Amniotic stem cell (primary cell): ENCODE measurements around the gene OXSM.

Experiments used
- DNase-seq: peaks from one replicate; lab custom pipeline; 2025; lab: John Stamatoyannopoulos, UW

OXSM gene

GRCh38 chr3:25789596-25790556 lies at the start of gene OXSM:
OXSM (plus strand) TSS chr3:25790090; CDS start chr3:25791021, 931 bp downstream.
- DNase-seq, result peak; percentile 77

GRCh38 chr3:25744470-25744869 lies 45.4 kb upstream of the OXSM start:
- DNase-seq, result no peak

DNA sequence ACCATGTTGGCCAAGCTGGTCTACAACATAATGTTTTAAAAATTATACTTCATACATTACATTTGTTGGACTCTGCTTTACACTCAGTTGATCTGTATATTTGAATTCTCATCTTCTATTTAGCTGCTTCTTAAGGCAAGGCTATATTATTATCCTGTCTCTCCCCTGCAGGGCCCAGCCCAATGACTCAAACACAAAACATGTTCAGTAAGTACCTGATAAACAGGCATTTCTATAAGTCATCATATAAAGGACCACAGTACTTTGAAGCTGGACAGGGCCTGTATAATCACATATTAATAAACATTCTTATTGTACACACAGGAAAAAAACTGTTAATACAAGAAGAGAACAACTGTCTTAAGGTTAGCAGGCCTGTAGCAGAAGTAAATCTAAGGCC lies 42.9 kb upstream of the OXSM start:
- DNase-seq, result no peak

GRCh38 chr3:25748189-25748588 lies 41.7 kb upstream of the OXSM start:
- DNase-seq, result no peak

GRCh38 chr3:25749031-25749581 lies 40.8 kb upstream of the OXSM start:
- no peak for DNase-seq

- no peak for DNase-seq
Measured at GRCh38 chr3:25751048-25751447, 38.8 kb upstream of the OXSM start.

DNA sequence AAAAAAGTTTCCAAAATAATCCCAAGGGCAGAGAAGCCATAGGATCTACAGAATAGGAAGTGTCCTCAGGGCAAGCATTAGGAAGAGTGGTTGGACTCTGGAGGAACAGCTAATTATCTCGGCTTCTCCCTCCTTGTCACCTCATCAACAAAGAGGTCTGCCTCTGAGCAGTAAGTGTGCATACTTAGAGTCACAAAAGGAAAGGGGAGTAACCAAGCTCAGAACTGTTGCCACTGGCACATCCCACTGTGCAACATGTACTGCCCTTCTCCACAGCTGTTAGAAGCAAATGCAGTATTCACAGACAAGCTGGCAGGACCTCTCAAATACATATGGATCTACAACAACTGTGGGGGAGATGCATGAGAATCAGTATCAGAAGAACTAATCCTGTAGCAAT lies 38.2 kb upstream of the OXSM start:
- DNase-seq, result no peak

GRCh38 chr3:25768851-25769250 lies 21.0 kb upstream of the OXSM start:
- DNase-seq, result no peak

- no peak for DNase-seq
Measured at GRCh38 chr3:25775936-25776335, 14.0 kb upstream of the OXSM start.

DNA sequence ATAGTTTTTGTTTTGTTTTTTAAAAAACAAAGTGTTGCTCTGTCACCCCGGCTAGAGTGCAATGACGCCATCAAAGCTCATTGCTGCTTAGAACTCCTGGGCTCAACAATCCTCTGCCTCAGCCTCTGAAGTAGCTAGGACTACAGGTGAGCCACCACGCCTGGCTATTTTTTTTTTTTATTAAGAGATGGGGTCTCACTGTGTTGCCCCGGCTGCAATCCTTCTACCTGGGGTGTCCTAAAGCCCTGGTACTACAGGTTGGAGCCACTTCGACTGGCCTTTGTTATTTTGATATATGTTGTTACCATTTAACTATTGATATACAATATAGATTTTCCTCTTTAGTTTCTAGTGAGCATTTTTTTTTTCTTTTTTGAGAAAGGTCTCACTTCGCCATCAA lies 9.3 kb upstream of the OXSM start:
- no peak for DNase-seq

- DNase-seq, result no peak
Measured at GRCh38 chr3:25781145-25781757, 8.6 kb upstream of the OXSM start.

- DNase-seq, result no peak
Measured at GRCh38 chr3:25781758-25782594, 7.9 kb upstream of the OXSM start.

GRCh38 chr3:25782636-25782937 lies 7.3 kb upstream of the OXSM start:
- DNase-seq, result peak; percentile 4

- peak; percentile 34 for DNase-seq
Measured at GRCh38 chr3:25782938-25783660, 6.8 kb upstream of the OXSM start, which contains the start of gene NGLY1. NGLY1 (minus strand) TSS chr3:25783443; CDS start chr3:25783390, 53 bp downstream.

- peak; percentile 11 for DNase-seq
Measured at GRCh38 chr3:25783661-25784512, 6.0 kb upstream of the OXSM start.

DNA sequence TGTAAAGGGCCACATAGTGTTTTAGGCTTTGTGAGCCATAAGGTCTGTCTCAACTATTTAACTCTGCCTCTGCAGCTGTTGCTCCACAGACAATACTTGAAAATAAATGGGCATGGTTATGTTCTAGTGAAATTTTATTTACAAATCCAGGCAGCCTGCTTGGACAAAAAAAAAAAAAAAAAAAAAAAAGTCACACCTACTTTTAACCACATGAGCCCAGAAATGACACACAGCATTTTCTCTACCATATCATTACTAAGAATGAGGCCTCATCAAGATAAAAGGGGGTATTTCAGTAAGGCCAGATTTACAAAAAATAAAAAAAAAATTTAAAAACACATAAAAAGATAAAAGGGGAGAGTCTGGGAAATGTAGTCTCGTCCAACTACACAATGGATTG lies 4.9 kb upstream of the OXSM start:
- DNase-seq, result no peak

GRCh38 chr3:25785826-25786225 lies 4.1 kb upstream of the OXSM start:
- no peak for DNase-seq

- no peak for DNase-seq
Measured at GRCh38 chr3:25787689-25788088, 2.2 kb upstream of the OXSM start.

DNA sequence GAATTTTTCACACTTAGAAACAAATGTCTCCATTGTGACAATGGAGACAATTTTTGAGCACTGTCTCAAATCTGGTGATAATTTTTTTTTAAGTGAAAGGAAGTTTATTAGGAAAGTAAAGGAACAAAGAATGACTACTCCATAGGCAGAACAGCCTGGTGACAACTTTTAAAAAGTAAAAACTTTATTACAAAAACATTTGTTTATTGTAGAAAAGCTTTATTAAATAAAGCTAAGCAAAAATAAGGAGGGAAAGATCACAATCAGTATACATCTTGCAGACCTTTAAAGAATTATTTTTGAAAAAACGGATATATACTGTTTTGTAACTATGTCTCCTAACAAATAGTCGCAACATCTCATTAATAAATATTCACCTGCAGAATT lies 688 bp upstream of the OXSM start:
- no peak for DNase-seq

- DNase-seq, result no peak
Measured at GRCh38 chr3:25801786-25802185, 11.9 kb downstream of the OXSM start.

GRCh38 chr3:25803833-25804232 lies 13.9 kb downstream of the OXSM start:
- DNase-seq, result no peak
